Left ventricle myocardium inferior (tissue), 1 donor: ENCODE measurements around the gene ASAP3. TPM values are rescaled to one million over a fixed set of nuclear protein-coding genes. Genes with fewer than 3 reads are reported as not detected.

Experiments used
- DNase-seq: peaks from one replicate; pipeline ENCODE4 v3.0.0-alpha.2; 2020
- H3K27ac ChIP-seq: fragments of 200-600 bp; replicated peaks from 2 replicates; pipeline ENCODE4 v1.8.0; 2021
- H3K27me3 ChIP-seq: fragments of 200-600 bp; 2 replicates; pipeline ENCODE4 v1.8.0; 2021; ENCODE audit warnings: low read depth
- H3K36me3 ChIP-seq: fragments of 200-600 bp; 2 replicates; pipeline ENCODE4 v1.8.0; 2021
- H3K4me1 ChIP-seq: fragments of 200-600 bp; 2 replicates; pipeline ENCODE4 v1.8.0; 2021
- H3K4me3 ChIP-seq: fragments of 200-600 bp; 2 replicates; pipeline ENCODE4 v1.8.0; 2021; ENCODE audit warnings: mild to moderate bottlenecking, moderate library complexity
- H3K9me3 ChIP-seq: fragments of 200-600 bp; replicated peaks from 2 replicates; pipeline ENCODE4 v1.8.0; 2021
- intact Hi-C: fragments of 100-400 bp; cut with micrococcal nuclease; formaldehyde crosslinking; loops from one replicate; pipeline ENCODE4 v1.11.0; 2022
- long read RNA-seq: library from polyadenylated mRNA; unstranded; transcript quantifications from one replicate; pipeline ENCODE4 v2.0.0, GENCODE V29; 2021
- total RNA-seq: library from RNA; stranded (reverse); fragmentation: NEBNext Ultra II Directional; extraction: Animal tissue kit (Norgen Biotek cat#: 25700); gene quantifications from one replicate; pipeline ENCODE4 v1.2.1, GENCODE V29; 2021
- TF ChIP-seq, protein P1 (sequence below): fragments of 200-600 bp; IDR thresholded peaks from 2 replicates; pipeline ENCODE4 v1.8.0; 2021; ENCODE audit warnings: antibody characterized with exemption, mild to moderate bottlenecking, borderline replicate concordance
- donor health status: DM: no; HTN: yes; CAD: no; lungs with severe emphysema.

Gene ASAP3
- 44.4 TPM for total RNA-seq
- long read RNA-seq, full-length matches to known transcripts = 92 of 153 reads
- long read RNA-seq, partial matches to known transcripts = 39 of 153 reads
- long read RNA-seq, other reads (novel, unspliced or antisense) = 22 of 153 reads

DNA sequence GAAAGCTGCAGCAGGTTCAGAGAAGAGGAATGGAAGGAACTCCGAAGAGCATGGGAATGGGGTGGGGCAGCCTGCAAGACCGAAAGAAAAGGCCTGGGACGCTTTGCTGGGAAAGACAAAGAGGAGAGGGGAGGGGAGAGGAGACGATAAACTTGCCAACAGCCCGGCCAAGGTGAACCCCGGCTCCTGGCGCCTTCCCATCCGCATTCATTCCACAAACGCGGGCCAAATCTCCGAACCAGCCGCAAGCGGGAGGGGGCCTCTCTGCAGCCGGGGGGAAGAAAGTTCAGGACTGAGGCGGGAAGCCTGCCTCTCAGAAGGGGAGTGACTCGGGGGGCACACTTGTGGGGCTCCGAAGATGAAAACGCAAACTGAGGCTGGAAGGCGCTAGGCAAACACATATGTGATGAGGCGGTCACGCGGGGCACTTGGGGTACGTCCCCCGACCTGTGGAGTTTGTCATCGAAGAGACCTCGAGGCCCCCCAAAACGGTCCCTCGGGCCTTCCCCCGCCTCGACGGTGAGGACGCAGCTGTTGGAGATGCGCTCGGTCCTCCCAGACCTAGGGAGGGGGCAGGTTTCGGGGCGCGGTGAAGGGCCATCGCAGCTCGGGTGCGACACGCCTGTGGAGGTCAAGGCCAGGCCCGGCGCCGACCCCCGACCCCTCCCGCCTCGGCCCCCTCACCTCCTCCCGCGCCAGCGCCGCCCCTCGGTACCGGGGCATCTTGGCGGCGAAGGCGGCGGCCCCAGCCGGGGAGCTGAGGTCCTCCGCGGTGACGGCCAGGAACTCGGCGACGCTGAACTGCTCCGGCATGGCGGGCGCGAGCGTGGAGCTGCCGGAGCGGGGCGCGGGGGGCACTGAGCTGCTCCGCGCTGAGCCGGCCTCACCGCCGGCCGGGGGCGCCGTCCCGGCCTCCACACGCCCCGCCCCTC lies at the start of gene ASAP3:
Gene ASAP3 (minus strand): TSS at position 859 of the 932 bp plus-strand sequence. CDS start 46 bp downstream, at position 813.
- Histone ChIP-seq H3K4me3 (peak within 1 kb of the TSS; percentile 99), H3K27ac (peak within 1 kb of the TSS; percentile 97), H3K4me1 (peaks cover 59% of the 10 kb centered on the region), H3K9me3 (no peaks in the 10 kb centered on the region), H3K27me3 (no peaks in the 10 kb centered on the region), H3K36me3 (no peaks in the 10 kb centered on the region)
- TF ChIP-seq, protein P1, sequence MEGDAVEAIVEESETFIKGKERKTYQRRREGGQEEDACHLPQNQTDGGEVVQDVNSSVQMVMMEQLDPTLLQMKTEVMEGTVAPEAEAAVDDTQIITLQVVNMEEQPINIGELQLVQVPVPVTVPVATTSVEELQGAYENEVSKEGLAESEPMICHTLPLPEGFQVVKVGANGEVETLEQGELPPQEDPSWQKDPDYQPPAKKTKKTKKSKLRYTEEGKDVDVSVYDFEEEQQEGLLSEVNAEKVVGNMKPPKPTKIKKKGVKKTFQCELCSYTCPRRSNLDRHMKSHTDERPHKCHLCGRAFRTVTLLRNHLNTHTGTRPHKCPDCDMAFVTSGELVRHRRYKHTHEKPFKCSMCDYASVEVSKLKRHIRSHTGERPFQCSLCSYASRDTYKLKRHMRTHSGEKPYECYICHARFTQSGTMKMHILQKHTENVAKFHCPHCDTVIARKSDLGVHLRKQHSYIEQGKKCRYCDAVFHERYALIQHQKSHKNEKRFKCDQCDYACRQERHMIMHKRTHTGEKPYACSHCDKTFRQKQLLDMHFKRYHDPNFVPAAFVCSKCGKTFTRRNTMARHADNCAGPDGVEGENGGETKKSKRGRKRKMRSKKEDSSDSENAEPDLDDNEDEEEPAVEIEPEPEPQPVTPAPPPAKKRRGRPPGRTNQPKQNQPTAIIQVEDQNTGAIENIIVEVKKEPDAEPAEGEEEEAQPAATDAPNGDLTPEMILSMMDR = peak; percentile 40
- DNase-seq = peak; percentile 60
- intact Hi-C loops = no loop called here

GRCh38 chr1:23533246-23534023 lies 49.5 kb upstream of the ASAP3 start:
- no peak overlapping the region for H3K27ac ChIP-seq
- peaks cover 27% of the 10 kb centered on the region for H3K4me1 ChIP-seq
- no peak for DNase-seq
- TF ChIP-seq, protein P1 = no peak
- peaks cover 19% of the 10 kb centered on the region for H3K27me3 ChIP-seq
- intact Hi-C loops = no loop called here
- no peaks in the 10 kb centered on the region for H3K36me3 ChIP-seq
- no peak overlapping the region for H3K4me3 ChIP-seq
- H3K9me3 ChIP-seq = no peaks in the 10 kb centered on the region

DNA sequence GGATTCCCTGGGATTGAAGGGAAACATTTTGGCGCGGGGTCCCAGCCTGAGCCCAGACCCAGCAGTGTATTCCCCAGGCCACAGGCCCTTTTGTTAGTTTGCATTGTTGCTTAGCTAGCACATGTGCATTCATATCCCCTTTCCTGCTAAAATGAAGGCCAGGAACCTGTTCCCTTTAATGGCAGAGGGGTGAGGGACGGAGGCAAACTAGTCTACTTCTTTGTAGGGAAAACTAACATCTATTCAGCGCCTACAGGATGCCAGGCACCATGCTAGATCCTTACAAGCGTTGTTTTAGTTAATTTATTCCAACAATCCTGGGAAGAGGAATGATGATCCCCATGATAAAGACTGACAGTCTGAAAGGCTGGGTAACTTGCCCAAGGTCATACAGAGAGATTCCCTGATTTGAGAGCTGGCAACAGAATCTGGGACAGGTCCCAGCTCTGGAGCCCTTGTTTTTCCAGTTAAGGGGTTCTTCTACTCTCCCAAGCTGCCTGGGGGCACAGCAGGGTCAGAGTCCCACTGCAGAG lies 47.6 kb upstream of the ASAP3 start:
- Histone ChIP-seq H3K4me3 (peak overlapping the region; percentile 73), H3K4me1 (peaks cover 35% of the 10 kb centered on the region), H3K9me3 (no peaks in the 10 kb centered on the region), H3K36me3 (no peaks in the 10 kb centered on the region), H3K27me3 (peaks cover 22% of the 10 kb centered on the region), H3K27ac (peak overlapping the region; percentile 33)
- TF ChIP-seq, protein P1 = no peak
- intact Hi-C loops = no loop called here
- no peak for DNase-seq

GRCh38 chr1:23530747-23531561 lies 47.0 kb upstream of the ASAP3 start, which contains the start of gene E2F2:
Gene E2F2, minus strand, starts transcription at chr1:23531233. Its CDS starts 440 bp downstream, at chr1:23530793.
- Histone ChIP-seq H3K36me3 (no peaks in the 10 kb centered on the region), H3K4me1 (peaks cover 35% of the 10 kb centered on the region), H3K27ac (peak within 1 kb of the TSS; percentile 33), H3K27me3 (peaks cover 22% of the 10 kb centered on the region), H3K4me3 (peak within 1 kb of the TSS; percentile 73), H3K9me3 (no peaks in the 10 kb centered on the region)
- TF ChIP-seq, protein P1 = no peak
- peak; percentile 85 for DNase-seq
- intact Hi-C loops = no loop called here
